WI38 (cell line): ENCODE measurements around the gene CCPG1.

ENCODE experiments used
- H3K4me3 ChIP-seq: 2 replicates; pipeline ENCODE4 v1.5.1; 2011; ENCODE audit warnings: low read depth, mild to moderate bottlenecking, control low read depth, low read length
- CTCF ChIP-seq: IDR thresholded peaks from 2 replicates; pipeline ENCODE4 v1.5.1; 2012; ENCODE audit warnings: low read depth, mild to moderate bottlenecking, control low read depth, low read length

The CCPG1 gene

GRCh38 chr15:55334371-55334770 is 73.8 kb downstream of the CCPG1 start:
- no peak overlapping the region for H3K4me3 ChIP-seq
- no peak for TF ChIP-seq CTCF

GRCh38 chr15:55327387-55327786 is 80.8 kb downstream of the CCPG1 start:
- H3K4me3 ChIP-seq = no peak overlapping the region
- TF ChIP-seq CTCF = no peak

GRCh38 chr15:55322467-55322866 is 85.7 kb downstream of the CCPG1 start:
- TF ChIP-seq CTCF = no peak
- no peak overlapping the region for H3K4me3 ChIP-seq

- H3K4me3 ChIP-seq = no peak overlapping the region
- no peak for TF ChIP-seq CTCF
Measured at GRCh38 chr15:55320963-55321362, 87.2 kb downstream of the CCPG1 start.

GRCh38 chr15:55320238-55320550 is 88.0 kb downstream of the CCPG1 start:
- peak overlapping the region; percentile 70 for H3K4me3 ChIP-seq

GRCh38 chr15:55319537-55320237 is 88.5 kb downstream of the CCPG1 start:
- no peak for TF ChIP-seq CTCF
- peak overlapping the region; percentile 70 for H3K4me3 ChIP-seq

More at GRCh38 chr15:55320238-55320550, 88.0 kb downstream of the CCPG1 start:
- no peak for TF ChIP-seq CTCF

- no peak for TF ChIP-seq CTCF
- H3K4me3 ChIP-seq = peak within 1 kb of the TSS; percentile 70
Measured at GRCh38 chr15:55318588-55319494, 89.3 kb downstream of the CCPG1 start, which contains the start of the genes PIGB and PIGBOS1. TSS of gene PIGB (plus strand) at chr15:55319222. CDS start at chr15:55319251, 29 bp downstream. TSS of gene PIGBOS1 (minus strand) at chr15:55319123. CDS start at chr15:55317792, 1,331 bp downstream.
